Stomach (tissue), 9 donors: ENCODE results near the gene DCLK1. TPM values are rescaled to one million over a fixed set of nuclear protein-coding genes. Genes with fewer than 3 reads are reported as not detected.

Experiments
- DNase-seq, 2 donors: peaks; one replicate each; pipeline versions ENCODE4 v3.0.0 to v3.0.0-alpha.2; 2013 to 2019
- H3K27ac ChIP-seq, 5 donors: fragments of 200-600 bp in 4 of 5; sonication (generic) in 4 of 5; one replicate each; pipeline ENCODE4 v1.5.1; 2013 to 2019; ENCODE audit warnings: mild to moderate bottlenecking in 1 of 5, moderate library complexity in 1 of 5
- H3K27me3 ChIP-seq, 3 donors: fragments of 200-600 bp; sonication (generic); one replicate each; pipeline ENCODE4 v1.5.1; 2017 to 2019; ENCODE audit warnings: mixed run types in 1 of 3
- H3K36me3 ChIP-seq, 4 donors: fragments of 200-600 bp; sonication (generic); 1 replicate in 3 of 4; 2 replicates in 1 of 4; pipeline ENCODE4 v1.5.1; 2016 to 2019
- H3K4me1 ChIP-seq, 4 donors: fragments of 200-600 bp; sonication (generic); one replicate each; pipeline ENCODE4 v1.5.1; 2016 to 2019
- H3K4me3 ChIP-seq, 4 donors: fragments of 200-600 bp; sonication (generic) in 3 of 4; one replicate each; pipeline ENCODE4 v1.5.1; 2016 to 2019; ENCODE audit warnings: mild to moderate bottlenecking in 1 of 4
- H3K9me3 ChIP-seq, 4 donors: fragments of 200-600 bp; sonication (generic); one replicate each; pipeline ENCODE4 v1.5.1; 2016 to 2019
- EP300 ChIP-seq: sonication (generic); formaldehyde crosslinking; IDR thresholded peaks from one replicate; pipeline ENCODE4 v1.6.1; 2017; ENCODE audit warnings: antibody characterized with exemption
- POLR2A ChIP-seq, 4 donors: fragments of 450-650 bp; IDR thresholded peaks; one replicate each; pipeline ENCODE4 v1.6.1; 2016; ENCODE audit warnings: antibody characterized with exemption in 4 of 4, control low read depth in 2 of 4, mild to moderate bottlenecking in 1 of 4, moderate library complexity in 1 of 4
- POLR2AphosphoS5 ChIP-seq, 3 donors: sonication (generic); formaldehyde crosslinking; IDR thresholded peaks; one replicate each; pipeline ENCODE4 v1.6.1; 2016; ENCODE audit warnings: antibody characterized with exemption in 3 of 3
- WGBS, 5 donors: extraction: QIAGEN DNeasy Blood & Tissue Kit in 3 of 5; methylation state at CpG; one replicate each; pipeline versions ENCODE4 v1.1.5 to v1.1.7; 2013 to 2018; 5-methylcytosine and 5-hydroxymethylcytosine counted together
- intact Hi-C: fragments of 100-400 bp; cut with DNase I; formaldehyde crosslinking; loops from one replicate; pipeline ENCODE4 v1.15.1; 2023; ENCODE audit warnings: low total_unique reads
- polyA plus RNA-seq, 3 donors: library from polyadenylated mRNA; stranded (reverse); fragments of 200-250 nt; gene quantifications; one replicate each; pipeline ENCODE4 v1.2.3, GENCODE V29; 2013
- total RNA-seq, 5 donors: library from RNA; depleted of rRNA; stranded (reverse); fragments of >200 nt; gene quantifications; one replicate each; pipeline versions ENCODE4 v1.1.0 to v1.2.3, GENCODE V29; 2014 to 2016
- TF ChIP-seq, protein P1 (sequence below), 7 experiments: fragments of 450-650 bp in 4 of 7; fragments of 200-600 bp in 3 of 7; sonication (generic) in 3 of 7; IDR thresholded peaks; one replicate each; pipeline ENCODE4 v1.5.1; 2016 to 2019; ENCODE audit warnings: antibody characterized with exemption in 7 of 7, control low read depth in 2 of 7, mild to moderate bottlenecking in 1 of 7
- donor health status: healthy with polysubstance abuse.
- donor health status: Bipolar disorder and iron deficiency.
- donor health status: healthy.

DCLK1 gene
- total and polyA plus RNA-seq, 8 donors: 0.68 to 36.7 (median 4.1) TPM

DNA sequence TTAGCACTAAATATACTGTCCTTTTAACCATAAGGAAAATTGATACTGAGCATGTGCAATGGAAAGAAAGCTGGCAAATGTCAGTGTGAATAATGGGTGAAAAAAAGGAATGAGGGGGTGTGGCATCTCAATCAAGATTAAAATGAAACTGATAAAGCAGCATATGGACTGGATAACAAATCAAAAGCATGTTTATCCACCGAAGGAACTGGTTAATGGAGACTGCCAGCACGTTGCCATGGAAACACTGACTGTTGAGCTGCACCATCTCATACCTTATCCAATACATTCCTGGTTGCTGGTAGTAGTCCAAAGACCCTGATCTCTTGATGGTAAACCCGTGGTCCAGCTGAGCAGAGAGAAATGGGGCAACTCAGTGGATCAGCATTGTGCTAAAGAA, 343.2 kb downstream of the DCLK1 start:
- WGBS, 5 donors: 25 to 37% (median 28%) methylated on average over 3 of the region's 3 CpGs
- peaks cover 0 to 2% (median 0%) of the 10 kb centered on the region in 3 donors for H3K27me3 ChIP-seq
- no peak overlapping the region for H3K27ac ChIP-seq
- H3K4me1 ChIP-seq: peaks cover 0 to 37% (median 16%) of the 10 kb centered on the region in 4 donors
- no peak overlapping the region for H3K4me3 ChIP-seq
- H3K36me3 ChIP-seq: no peaks in the 10 kb centered on the region
- intact Hi-C loops: no loop called here
- no peak for DNase-seq
- H3K9me3 ChIP-seq: no peaks in the 10 kb centered on the region
- TF ChIP-seq, protein P1, sequence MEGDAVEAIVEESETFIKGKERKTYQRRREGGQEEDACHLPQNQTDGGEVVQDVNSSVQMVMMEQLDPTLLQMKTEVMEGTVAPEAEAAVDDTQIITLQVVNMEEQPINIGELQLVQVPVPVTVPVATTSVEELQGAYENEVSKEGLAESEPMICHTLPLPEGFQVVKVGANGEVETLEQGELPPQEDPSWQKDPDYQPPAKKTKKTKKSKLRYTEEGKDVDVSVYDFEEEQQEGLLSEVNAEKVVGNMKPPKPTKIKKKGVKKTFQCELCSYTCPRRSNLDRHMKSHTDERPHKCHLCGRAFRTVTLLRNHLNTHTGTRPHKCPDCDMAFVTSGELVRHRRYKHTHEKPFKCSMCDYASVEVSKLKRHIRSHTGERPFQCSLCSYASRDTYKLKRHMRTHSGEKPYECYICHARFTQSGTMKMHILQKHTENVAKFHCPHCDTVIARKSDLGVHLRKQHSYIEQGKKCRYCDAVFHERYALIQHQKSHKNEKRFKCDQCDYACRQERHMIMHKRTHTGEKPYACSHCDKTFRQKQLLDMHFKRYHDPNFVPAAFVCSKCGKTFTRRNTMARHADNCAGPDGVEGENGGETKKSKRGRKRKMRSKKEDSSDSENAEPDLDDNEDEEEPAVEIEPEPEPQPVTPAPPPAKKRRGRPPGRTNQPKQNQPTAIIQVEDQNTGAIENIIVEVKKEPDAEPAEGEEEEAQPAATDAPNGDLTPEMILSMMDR (IDR thresholded peaks at IDR 0.05): no peak
- TF ChIP-seq EP300 (no peak), POLR2AphosphoS5 (IDR thresholded peaks at IDR 0.05) (no peak), POLR2A (IDR thresholded peaks at IDR 0.05) (no peak)

DNA sequence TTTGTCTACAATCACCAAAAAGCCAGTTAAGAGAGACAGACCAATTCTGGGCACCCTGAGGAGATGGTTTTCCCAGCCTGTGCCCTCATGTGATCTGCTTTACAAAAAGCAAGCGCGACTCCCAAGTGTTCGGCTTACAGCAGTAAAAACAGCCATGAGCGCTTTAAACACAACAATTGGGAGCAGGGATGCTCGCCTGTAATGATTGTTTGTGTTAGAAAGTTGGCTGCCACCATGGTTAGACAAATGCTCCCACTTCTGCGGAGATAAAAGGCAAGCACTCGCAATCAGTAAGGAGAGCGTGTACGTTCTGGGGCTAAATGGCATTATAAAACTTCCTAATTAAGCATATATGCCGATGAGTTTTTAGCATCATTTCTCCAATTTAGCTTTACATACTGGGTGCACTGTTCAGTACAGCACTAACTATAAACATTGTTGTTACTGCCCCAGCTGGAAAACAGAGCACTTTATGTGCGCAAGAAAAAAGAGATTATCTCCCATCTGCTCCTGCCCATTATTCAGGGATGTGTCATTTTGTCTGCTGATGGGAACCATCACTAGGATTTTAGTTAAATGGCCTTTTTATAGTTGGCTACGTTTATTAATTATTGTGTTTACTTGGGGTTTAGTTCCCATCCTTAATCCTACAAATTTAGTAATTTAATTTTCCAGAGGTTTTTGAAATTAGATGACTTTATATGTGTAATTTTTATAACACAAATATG, 345.4 kb downstream of the DCLK1 start:
- Histone ChIP-seq H3K9me3 (no peaks in the 10 kb centered on the region), H3K27ac (no peak overlapping the region), H3K27me3 (peaks cover 0 to 2% (median 0%) of the 10 kb centered on the region in 3 donors), H3K4me3 (no peak overlapping the region), H3K36me3 (no peaks in the 10 kb centered on the region), H3K4me1 (peaks cover 0 to 27% (median 6%) of the 10 kb centered on the region in 4 donors)
- peak in 1 of 2 donors; percentile 23 for DNase-seq
- intact Hi-C loops: no loop called here
- 69 to 76% (median 70%) methylated on average over 12 of the region's 12 CpGs for WGBS, 5 donors
- TF ChIP-seq EP300: no peak
- TF ChIP-seq POLR2A (IDR thresholded peaks at IDR 0.05): no peak
- TF ChIP-seq, protein P1 (IDR thresholded peaks at IDR 0.05): no peak
- no peak for TF ChIP-seq POLR2AphosphoS5 (IDR thresholded peaks at IDR 0.05)

DNA sequence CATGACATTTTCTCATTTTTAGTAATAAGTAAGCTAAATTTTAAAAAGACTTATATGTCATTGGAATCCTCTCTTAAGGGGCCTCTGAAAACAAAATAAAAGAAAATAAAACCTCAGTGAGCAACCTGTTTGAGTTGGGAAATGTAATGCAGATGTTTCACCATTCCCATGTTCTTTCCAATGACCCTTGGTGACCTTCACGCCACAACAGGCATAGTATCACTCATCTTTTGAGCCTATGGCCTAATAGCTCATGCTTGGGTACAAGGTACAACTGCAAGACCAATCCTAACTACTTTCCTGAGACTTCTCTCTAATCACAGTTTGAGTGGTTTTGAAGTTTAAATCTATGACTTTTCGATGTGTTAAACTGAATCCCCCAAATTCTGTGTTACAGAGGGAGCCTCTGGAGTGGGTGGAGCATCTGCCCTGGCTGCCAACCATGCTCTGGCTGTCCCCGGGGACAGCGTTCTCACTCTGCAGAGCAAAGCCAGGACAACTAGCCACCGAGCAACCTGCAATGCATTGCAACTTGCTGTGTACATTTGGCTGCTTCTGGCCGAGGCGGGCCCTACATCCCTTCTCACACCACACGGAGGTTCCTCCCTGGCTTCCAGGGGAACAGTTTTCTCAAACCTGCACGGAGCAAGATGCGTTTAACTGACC, 346.8 kb downstream of the DCLK1 start:
- H3K4me3 ChIP-seq: no peak overlapping the region
- no peaks in the 10 kb centered on the region for H3K9me3 ChIP-seq
- peaks cover 0 to 20% (median 4%) of the 10 kb centered on the region in 4 donors for H3K4me1 ChIP-seq
- DNase-seq: no peak
- H3K27me3 ChIP-seq: peaks cover 0 to 2% (median 0%) of the 10 kb centered on the region in 3 donors
- H3K27ac ChIP-seq: no peak overlapping the region
- intact Hi-C loops: no loop called here
- TF ChIP-seq POLR2A (IDR thresholded peaks at IDR 0.05) (no peak), POLR2AphosphoS5 (IDR thresholded peaks at IDR 0.05) (no peak), EP300 (no peak)
- TF ChIP-seq, protein P1 (IDR thresholded peaks at IDR 0.05): no peak
- no peaks in the 10 kb centered on the region for H3K36me3 ChIP-seq
- 75 to 87% (median 82%) methylated on average over 10 of the region's 10 CpGs for WGBS, 5 donors

DNA sequence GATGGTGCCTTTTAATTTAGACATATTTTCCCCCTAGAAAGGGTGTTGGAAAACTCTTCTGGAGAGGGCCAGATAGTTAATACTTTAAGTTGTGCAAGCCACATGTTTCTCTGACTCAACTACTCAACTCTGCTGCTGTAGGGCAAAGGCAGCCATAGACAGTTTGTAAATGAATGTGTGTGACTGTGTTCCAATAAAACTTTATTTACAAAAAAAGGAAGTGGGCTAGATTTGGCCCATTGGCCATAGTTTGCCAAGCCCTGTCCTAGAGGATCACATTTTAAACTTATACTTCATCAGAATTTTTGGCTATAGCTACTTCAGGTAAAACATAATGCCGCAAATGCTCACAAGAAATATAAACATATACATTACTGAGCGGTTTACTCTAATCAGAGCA, 348.4 kb downstream of the DCLK1 start:
- WGBS, 5 donors: 88 to 97% (median 94%) methylated on average over 2 of the region's 2 CpGs
- Histone ChIP-seq H3K27me3 (peaks cover 0 to 2% (median 0%) of the 10 kb centered on the region in 3 donors), H3K9me3 (no peaks in the 10 kb centered on the region), H3K4me1 (peaks cover 0 to 12% (median 2%) of the 10 kb centered on the region in 4 donors), H3K36me3 (no peaks in the 10 kb centered on the region), H3K27ac (no peak overlapping the region), H3K4me3 (no peak overlapping the region)
- intact Hi-C loops: no loop called here
- TF ChIP-seq POLR2A (IDR thresholded peaks at IDR 0.05) (no peak), POLR2AphosphoS5 (IDR thresholded peaks at IDR 0.05) (no peak), EP300 (no peak)
- TF ChIP-seq, protein P1 (IDR thresholded peaks at IDR 0.05): no peak
- DNase-seq: no peak
